H9 (cell line): ENCODE data around the gene HDAC5. TPM values are rescaled to one million over a fixed set of nuclear protein-coding genes. Genes with fewer than 3 reads are reported as not detected.
"Not testable (repeated sequence)": the region's sequence is repeated elsewhere in the genome, so short reads cannot be mapped to it uniquely, and the experiment has no call there.

Experiments
- DNase-seq: peaks from one replicate; pipeline ENCODE4 v3.0.0-alpha.2; 2017
- H2AFZ ChIP-seq: one replicate; pipeline ENCODE4 v1.6.1; 2013; ENCODE audit warnings: mild to moderate bottlenecking, low read length, control low read depth, moderate library complexity
- H2AK5ac ChIP-seq: 2 replicates; pipeline ENCODE4 v1.6.1; 2013; ENCODE audit warnings: low read length, control low read depth, mixed read lengths; ENCODE audit not compliant: insufficient read length
- H2BK120ac ChIP-seq: one replicate; pipeline ENCODE4 v1.6.1; 2013; ENCODE audit warnings: low read depth, mild to moderate bottlenecking, low read length, control low read depth, inconsistent platforms; ENCODE audit not compliant: poor library complexity, severe bottlenecking
- H2BK12ac ChIP-seq: 2 replicates; pipeline ENCODE4 v1.6.1; 2013; ENCODE audit warnings: low read length, control low read depth, mixed read lengths, low read depth; ENCODE audit not compliant: insufficient read length
- H2BK15ac ChIP-seq: 2 replicates; pipeline ENCODE4 v1.6.1; 2013; ENCODE audit warnings: low read depth, low read length, control low read depth
- H2BK20ac ChIP-seq: one replicate; pipeline ENCODE4 v1.6.1; 2013; ENCODE audit warnings: low read depth, mild to moderate bottlenecking, low read length, control low read depth, inconsistent platforms; ENCODE audit not compliant: poor library complexity, severe bottlenecking
- H2BK5ac ChIP-seq: 2 replicates; pipeline ENCODE4 v1.6.1; 2013; ENCODE audit warnings: low read length, control low read depth, mixed read lengths; ENCODE audit not compliant: insufficient read length
- H3K14ac ChIP-seq: 2 replicates; pipeline ENCODE4 v1.6.1; 2013; ENCODE audit warnings: low read length, control low read depth; ENCODE audit not compliant: insufficient read depth
- H3K18ac ChIP-seq: 2 replicates; pipeline ENCODE4 v1.6.1; 2013; ENCODE audit warnings: low read depth, mild to moderate bottlenecking, mixed read lengths, low read length, control low read depth; ENCODE audit not compliant: insufficient read length
- H3K23ac ChIP-seq: 2 replicates; pipeline ENCODE4 v1.6.1; 2013; ENCODE audit warnings: low read length, control low read depth, mixed read lengths, low read depth; ENCODE audit not compliant: insufficient read length
- H3K23me2 ChIP-seq: 2 replicates; pipeline ENCODE4 v1.6.1; 2013; ENCODE audit warnings: low read depth, mild to moderate bottlenecking, mixed read lengths, low read length, control low read depth; ENCODE audit not compliant: insufficient read length, poor library complexity, severe bottlenecking
- H3K27ac ChIP-seq: 2 replicates; pipeline ENCODE4 v1.5.1; 2013; ENCODE audit warnings: low read length, control low read depth, mixed read lengths, low read depth; ENCODE audit not compliant: insufficient read length
- H3K27me3 ChIP-seq: 2 replicates; pipeline ENCODE4 v1.6.1; 2013; ENCODE audit warnings: low read length, control low read depth, inconsistent platforms; ENCODE audit not compliant: insufficient read depth
- H3K4ac ChIP-seq: 2 replicates; pipeline ENCODE4 v1.6.1; 2013; ENCODE audit warnings: low read depth, mild to moderate bottlenecking, control low read depth, inconsistent platforms, low read length, moderate library complexity
- H3K4me1 ChIP-seq: 2 replicates; pipeline ENCODE4 v1.6.1; 2013; ENCODE audit warnings: low read length, control low read depth, inconsistent platforms; ENCODE audit not compliant: insufficient read depth
- H3K4me2 ChIP-seq: 2 replicates; pipeline ENCODE4 v1.6.1; 2013; ENCODE audit warnings: low read length, control low read depth, mixed read lengths; ENCODE audit not compliant: insufficient read length, insufficient read depth
- H3K56ac ChIP-seq: 2 replicates; pipeline ENCODE4 v1.6.1; 2013; ENCODE audit warnings: low read depth, mild to moderate bottlenecking, mixed read lengths, low read length, control low read depth; ENCODE audit not compliant: insufficient read length
- H3K79me1 ChIP-seq: 2 replicates; pipeline ENCODE4 v1.6.1; 2013; ENCODE audit warnings: low read depth, mild to moderate bottlenecking, moderate library complexity, low read length, control low read depth, inconsistent platforms; ENCODE audit not compliant: insufficient read depth, poor library complexity, severe bottlenecking
- H3K79me2 ChIP-seq: 2 replicates; pipeline ENCODE4 v1.6.1; 2013; ENCODE audit warnings: low read length, control low read depth, inconsistent platforms; ENCODE audit not compliant: insufficient read depth
- H3K9ac ChIP-seq: 2 replicates; pipeline ENCODE4 v1.6.1; 2013; ENCODE audit warnings: low read length, control low read depth, mixed read lengths; ENCODE audit not compliant: insufficient read length; ENCODE audit errors: extremely low read depth
- H3K9me3 ChIP-seq: one replicate; pipeline ENCODE4 v1.6.1; 2013; ENCODE audit warnings: low read depth, low read length, inconsistent platforms; ENCODE audit not compliant: control insufficient read depth
- H3T11ph ChIP-seq: one replicate; pipeline ENCODE4 v1.6.1; 2013; ENCODE audit warnings: mild to moderate bottlenecking, low read length, control low read depth, inconsistent platforms
- H4K20me1 ChIP-seq: one replicate; pipeline ENCODE4 v1.6.1; 2013; ENCODE audit not compliant: control insufficient read depth, insufficient read length, insufficient read depth
- H4K5ac ChIP-seq: 2 replicates; pipeline ENCODE4 v1.6.1; 2013; ENCODE audit warnings: low read depth, mild to moderate bottlenecking, mixed read lengths, low read length, control low read depth; ENCODE audit not compliant: insufficient read length
- H4K8ac ChIP-seq: replicated peaks from 2 replicates; pipeline ENCODE4 v1.6.1; 2013; ENCODE audit warnings: low read length, control low read depth, mixed read lengths, low read depth; ENCODE audit not compliant: insufficient read length
- H4K91ac ChIP-seq: 2 replicates; pipeline ENCODE4 v1.6.1; 2013; ENCODE audit warnings: low read depth, mild to moderate bottlenecking, moderate library complexity, mixed read lengths, low read length, control low read depth; ENCODE audit not compliant: insufficient read length
- H3K27ac Mint-ChIP-seq, 3 experiments: 2 replicates in 2 of 3; 3 replicates in 1 of 3; pipeline ENCODE4 v1.8.0; 2020 to 2021; ENCODE audit warnings: mixed read lengths in 3 of 3, mild to moderate bottlenecking in 1 of 3, moderate library complexity in 1 of 3
- H3K27me3 Mint-ChIP-seq: 2 replicates; pipeline ENCODE4 v1.8.0; 2021; ENCODE audit warnings: low read depth, mild to moderate bottlenecking, moderate library complexity, mixed read lengths
- H3K36me3 Mint-ChIP-seq, 3 experiments: 2 replicates in 2 of 3; 3 replicates in 1 of 3; pipeline ENCODE4 v1.8.0; 2020 to 2021; ENCODE audit warnings: low read depth in 3 of 3, mixed read lengths in 3 of 3; ENCODE audit not compliant: insufficient read depth in 1 of 3
- H3K4me1 Mint-ChIP-seq, 2 experiments: 2 replicates each; pipeline ENCODE4 v1.8.0; 2020; ENCODE audit warnings: mixed read lengths in 2 of 2
- H3K4me3 Mint-ChIP-seq, 2 experiments: 2 replicates in 1 of 2; 3 replicates in 1 of 2; pipeline ENCODE4 v1.8.0; 2020 to 2021; ENCODE audit warnings: mild to moderate bottlenecking in 2 of 2, mixed read lengths in 2 of 2, moderate library complexity in 1 of 2
- H3K9me3 Mint-ChIP-seq, 2 experiments: 2 replicates in 1 of 2; 3 replicates in 1 of 2; pipeline ENCODE4 v1.8.0; 2020; ENCODE audit warnings: mild to moderate bottlenecking in 2 of 2, mixed read lengths in 2 of 2, moderate library complexity in 1 of 2
- CTCF ChIP-seq: fragments of 200-600 bp; sonication (generic); conservative IDR thresholded peaks from 3 replicates; pipeline ENCODE4 v1.8.0; 2021; ENCODE audit warnings: antibody characterized with exemption, mild to moderate bottlenecking
- WGBS: extraction: QIAGEN DNeasy Blood & Tissue Kit; methylation state at CpG from one replicate; pipeline ENCODE4 v1.1.7; 2013; ENCODE audit warnings: missing lambda C conversion rate, low lambda C conversion rate, mixed read lengths; ENCODE audit not compliant: insufficient read length; ENCODE audit errors: extremely low coverage; 5-methylcytosine and 5-hydroxymethylcytosine counted together
- total RNA-seq: library from RNA; stranded (reverse); gene quantifications from 2 replicates; pipeline ENCODE4 v1.2.1, GENCODE V29; 2021

The HDAC5 gene
- total RNA-seq, 1 experiment from 2014 or later, result 39.5 TPM

- Histone ChIP-seq H2BK120ac (no peak overlapping the region), H3K23ac (no peak overlapping the region), H3K9me3 (no peaks in the 10 kb centered on the region), H4K5ac (no peak overlapping the region), H3K4me1 (peaks cover 4% of the 10 kb centered on the region; the same call in 1 of the 2 replicates), H3K27me3 (no peaks in the 10 kb centered on the region), H3K27ac (no peak overlapping the region), H4K20me1 (no peaks in the 10 kb centered on the region), H2BK12ac (no peak overlapping the region), H3K14ac (no peak overlapping the region; the same call in 1 of the 2 replicates), H2BK20ac (no peak overlapping the region), H4K91ac (no peak overlapping the region), H3K23me2 (no peaks in the 10 kb centered on the region), H3K4me2 (no peak overlapping the region), H2BK5ac (no peak overlapping the region), H3K79me1 (no peaks in the 10 kb centered on the region), H2AK5ac (no peak overlapping the region), H2AFZ (no peak overlapping the region), H3K79me2 (no peaks in the 10 kb centered on the region), H3K4ac (no peak overlapping the region), H3K9ac (peak overlapping the region; percentile 15), H3K18ac (no peak overlapping the region), H3K56ac (no peak overlapping the region), H2BK15ac (no peak overlapping the region), H3T11ph (no peak overlapping the region), H4K8ac (no peak overlapping the region)
- no peak overlapping the region for H3K4me3 Mint-ChIP-seq
- H3K4me1 Mint-ChIP-seq, result peaks cover 19 to 21% of the 10 kb centered on the region in 2 experiments
- H3K36me3 Mint-ChIP-seq, result peaks cover 0 to 12% (median 6%) of the 10 kb centered on the region in 3 experiments; a peak in 3 of 7 replicates
- DNase-seq, result no peak
- peak overlapping the region; percentile 44 to 88 (median 82); a peak in 4 of 7 replicates for H3K27ac Mint-ChIP-seq
- no peak for TF ChIP-seq CTCF
- H3K27me3 Mint-ChIP-seq, result no peaks in the 10 kb centered on the region
- H3K9me3 Mint-ChIP-seq, result no peaks in the 10 kb centered on the region
- WGBS, result no CpG with 5 or more reads among the region's 16 CpGs
Measured at GRCh38 chr17:44102849-44103622, 20.4 kb downstream of the HDAC5 start.

- H3K27me3 ChIP-seq, H4K91ac ChIP-seq, H2BK15ac ChIP-seq, H3K79me1 ChIP-seq, H3K23ac ChIP-seq, H3K79me2 ChIP-seq, H3K4me1 ChIP-seq, H3T11ph ChIP-seq, H3K14ac ChIP-seq, H4K8ac ChIP-seq, H3K9ac ChIP-seq, H3K4me2 ChIP-seq, H3K27ac ChIP-seq, H3K9me3 ChIP-seq, H2BK12ac ChIP-seq, H3K4ac ChIP-seq, H2BK5ac ChIP-seq, H3K9me3 Mint-ChIP-seq, H3K4me3 Mint-ChIP-seq, H4K20me1 ChIP-seq, H2AK5ac ChIP-seq, H4K5ac ChIP-seq, H3K18ac ChIP-seq, H2AFZ ChIP-seq, H2BK20ac ChIP-seq, H3K23me2 ChIP-seq, H3K56ac ChIP-seq, DNase-seq, H2BK120ac ChIP-seq, H3K27me3 Mint-ChIP-seq: not testable (repeated sequence)
- peak overlapping the region in 1 of 3 experiments; percentile 73; a peak in 1 of 7 replicates for H3K27ac Mint-ChIP-seq
- H3K4me1 Mint-ChIP-seq, result peaks cover 21% of the 10 kb centered on the region in 2 experiments
- H3K36me3 Mint-ChIP-seq, result peaks cover 0 to 12% (median 5%) of the 10 kb centered on the region in 3 experiments; a peak in 3 of 7 replicates
- no CpG with 5 or more reads among the region's 6 CpGs for WGBS
Measured at GRCh38 chr17:44101858-44102257, 21.6 kb downstream of the HDAC5 start.
